Activated naive CD8-positive, alpha-beta T cell treated with anti-CD3 and anti-CD28 coated beads, Interleukin-2, amount 50 U/mL, for 24 hours (primary cell): ENCODE data around the gene UACA.
"Not testable (repeated sequence)": the region's sequence is repeated elsewhere in the genome, so short reads cannot be mapped to it uniquely, and the experiment has no call there.

Source experiments
- ATAC-seq: fragments of 150-1000 bp; cut with Tn5 transposase; one replicate; pipeline ENCODE4 v1.10.0; 2021
- DNase-seq: peaks from one replicate; pipeline ENCODE4 v3.0.0; 2021
- H3K27ac Mint-ChIP-seq: one replicate; pipeline ENCODE4 v1.8.0; 2021; ENCODE audit warnings: mild to moderate bottlenecking, mixed read lengths
- H3K27me3 Mint-ChIP-seq: one replicate; pipeline ENCODE4 v1.8.0; 2021; ENCODE audit warnings: mixed read lengths
- H3K36me3 Mint-ChIP-seq: one replicate; pipeline ENCODE4 v1.8.0; 2021; ENCODE audit warnings: low read depth, mixed read lengths
- H3K4me1 Mint-ChIP-seq: one replicate; pipeline ENCODE4 v1.8.0; 2021; ENCODE audit warnings: mixed read lengths
- H3K4me3 Mint-ChIP-seq: one replicate; pipeline ENCODE4 v1.8.0; 2021; ENCODE audit warnings: mild to moderate bottlenecking, moderate library complexity, mixed read lengths
- H3K9me3 Mint-ChIP-seq: one replicate; pipeline ENCODE4 v1.8.0; 2021; ENCODE audit warnings: mixed read lengths

Gene UACA

DNA sequence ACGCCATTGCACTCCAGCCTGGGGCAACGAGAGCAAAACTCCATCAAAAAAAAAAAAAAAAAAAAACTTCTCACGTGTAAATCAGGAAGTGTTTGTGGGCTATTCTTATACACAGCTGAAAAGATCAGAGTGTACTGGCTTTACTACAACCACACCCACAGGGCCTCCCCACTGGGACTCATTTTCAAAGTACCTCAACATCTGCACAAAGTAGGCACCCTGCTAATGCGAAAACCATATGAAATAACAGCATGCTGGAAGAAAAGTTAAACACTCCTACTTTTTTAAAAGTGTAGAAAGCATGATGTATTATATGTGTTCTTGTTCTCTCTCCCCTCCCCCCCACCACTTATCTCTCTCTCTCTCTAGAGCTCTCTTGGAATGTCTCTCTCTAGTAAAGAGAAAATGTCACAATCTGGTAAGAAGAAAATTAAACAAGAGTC lies 11.1 kb downstream of the UACA start:
- no peaks in the 10 kb centered on the region for H3K9me3 Mint-ChIP-seq
- no peak overlapping the region for H3K27ac Mint-ChIP-seq
- no peak for ATAC-seq
- H3K36me3 Mint-ChIP-seq, result no peaks in the 10 kb centered on the region
- peaks cover 6% of the 10 kb centered on the region for H3K27me3 Mint-ChIP-seq
- H3K4me1 Mint-ChIP-seq, result peaks cover 15% of the 10 kb centered on the region
- no peak overlapping the region for H3K4me3 Mint-ChIP-seq
- DNase-seq, result no peak

DNA sequence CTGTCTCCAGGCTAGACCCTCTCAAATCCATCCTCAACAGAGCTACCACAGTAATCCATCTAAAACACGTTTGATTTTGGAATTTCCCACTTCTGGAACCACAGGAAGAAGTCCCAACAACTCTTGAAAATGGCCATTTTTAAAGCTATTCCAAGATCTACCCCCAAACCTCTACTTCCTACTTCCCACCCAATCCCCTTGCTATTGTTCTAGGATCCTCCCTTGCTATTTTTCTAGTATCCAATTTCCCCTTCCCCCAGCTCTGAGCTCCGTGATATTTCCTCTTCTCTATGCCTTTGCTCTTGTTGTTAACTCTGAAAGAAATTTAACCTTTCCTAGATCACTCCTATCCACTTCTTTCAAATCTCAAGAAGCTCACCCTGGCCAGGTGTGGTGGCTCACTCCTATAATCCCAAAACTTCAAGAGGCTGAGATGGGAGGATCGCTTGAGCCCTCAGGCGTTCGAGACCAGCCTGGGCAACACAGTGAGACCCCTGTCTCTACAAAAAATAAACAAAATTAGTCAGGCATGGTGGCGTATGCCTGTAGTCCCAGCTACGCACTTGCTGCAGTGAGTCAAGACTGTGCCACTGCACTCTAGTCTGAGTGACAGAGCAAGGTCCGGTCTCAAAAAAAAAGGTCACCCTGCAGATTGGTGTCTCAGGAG lies 13.0 kb downstream of the UACA start:
- no peaks in the 10 kb centered on the region for H3K36me3 Mint-ChIP-seq
- DNase-seq, result no peak
- ATAC-seq, result no peak
- no peak overlapping the region for H3K27ac Mint-ChIP-seq
- H3K27me3 Mint-ChIP-seq, result peaks cover 5% of the 10 kb centered on the region
- H3K4me1 Mint-ChIP-seq, result peaks cover 15% of the 10 kb centered on the region
- H3K4me3 Mint-ChIP-seq, result no peak overlapping the region
- H3K9me3 Mint-ChIP-seq, result no peaks in the 10 kb centered on the region

DNA sequence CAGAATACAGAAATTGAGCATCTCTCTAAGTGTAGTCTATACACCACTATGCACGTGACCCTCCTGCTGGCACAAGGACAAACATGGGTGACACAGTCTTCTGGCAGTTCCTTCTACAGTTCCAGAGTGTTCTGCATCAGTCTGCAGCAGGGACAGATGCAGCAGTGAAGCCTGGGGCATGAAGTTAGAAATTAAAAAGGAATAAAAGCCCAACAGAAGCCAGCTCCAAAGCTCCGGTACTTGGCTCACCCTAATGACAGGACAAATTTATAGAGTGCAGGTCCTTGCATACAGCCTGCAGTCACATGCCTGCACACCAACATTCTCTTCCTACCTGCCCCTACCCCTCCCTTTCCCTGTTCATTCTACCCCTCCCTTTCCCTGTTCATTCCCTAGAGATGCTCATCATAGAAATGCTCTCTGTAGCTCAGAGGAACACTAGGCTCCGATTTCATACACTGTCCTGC lies 15.0 kb downstream of the UACA start:
- H3K4me1 Mint-ChIP-seq, result peaks cover 15% of the 10 kb centered on the region

DNA sequence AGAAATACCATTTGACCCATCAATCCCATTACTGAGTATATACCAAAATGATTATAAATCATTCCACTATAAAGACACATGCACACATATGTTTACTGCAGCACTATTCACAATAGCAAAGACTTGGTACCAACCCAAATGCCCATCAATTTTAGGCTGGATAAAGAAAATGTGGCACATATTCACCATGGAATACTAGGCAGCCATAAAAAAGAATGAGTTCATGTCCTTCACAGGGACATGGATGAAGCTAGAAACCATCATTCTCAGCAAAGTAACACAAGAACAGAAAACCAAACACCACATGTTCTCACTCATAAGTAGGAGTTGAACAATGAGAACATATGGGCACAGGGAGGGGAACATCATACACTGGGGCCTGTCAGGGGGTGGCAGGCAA lies 16.8 kb downstream of the UACA start:
- H3K36me3 Mint-ChIP-seq, DNase-seq, H3K27me3 Mint-ChIP-seq, H3K4me1 Mint-ChIP-seq, ATAC-seq, H3K9me3 Mint-ChIP-seq, H3K27ac Mint-ChIP-seq, H3K4me3 Mint-ChIP-seq: not testable (repeated sequence)

More for the DNA sequence above, 15.0 kb downstream of the UACA start:
- ATAC-seq (no peak), DNase-seq (no peak)
- H3K4me3 Mint-ChIP-seq, result no peak overlapping the region
- no peaks in the 10 kb centered on the region for H3K9me3 Mint-ChIP-seq
- H3K27ac Mint-ChIP-seq, result no peak overlapping the region
- H3K27me3 Mint-ChIP-seq, result peaks cover 4% of the 10 kb centered on the region
- H3K36me3 Mint-ChIP-seq, result no peaks in the 10 kb centered on the region

DNA sequence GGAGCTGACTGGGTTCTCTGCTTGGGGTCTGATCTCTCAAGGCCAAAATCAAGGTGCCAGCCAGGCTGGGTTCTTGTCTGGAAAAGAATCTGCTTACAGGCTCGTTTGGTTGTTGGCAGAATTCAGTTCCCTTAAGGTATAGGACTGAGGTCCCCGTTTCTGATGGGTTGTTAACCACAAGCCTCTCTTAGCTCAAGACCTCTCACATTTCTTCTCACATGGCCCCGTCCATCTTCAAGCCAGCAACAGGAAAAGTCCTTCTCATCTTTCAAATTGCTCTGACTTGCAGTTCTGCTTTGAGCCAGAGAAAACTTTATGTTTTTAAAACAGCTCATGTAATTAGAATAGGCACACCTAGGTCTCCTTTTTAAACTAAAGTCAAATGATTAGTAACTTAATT lies 20.4 kb downstream of the UACA start:
- Mint-ChIP-seq H3K36me3 (no peaks in the 10 kb centered on the region), H3K27me3 (peaks cover 4% of the 10 kb centered on the region), H3K9me3 (no peaks in the 10 kb centered on the region), H3K27ac (no peak overlapping the region), H3K4me3 (no peak overlapping the region), H3K4me1 (no peaks in the 10 kb centered on the region)
- ATAC-seq (no peak), DNase-seq (no peak)

DNA sequence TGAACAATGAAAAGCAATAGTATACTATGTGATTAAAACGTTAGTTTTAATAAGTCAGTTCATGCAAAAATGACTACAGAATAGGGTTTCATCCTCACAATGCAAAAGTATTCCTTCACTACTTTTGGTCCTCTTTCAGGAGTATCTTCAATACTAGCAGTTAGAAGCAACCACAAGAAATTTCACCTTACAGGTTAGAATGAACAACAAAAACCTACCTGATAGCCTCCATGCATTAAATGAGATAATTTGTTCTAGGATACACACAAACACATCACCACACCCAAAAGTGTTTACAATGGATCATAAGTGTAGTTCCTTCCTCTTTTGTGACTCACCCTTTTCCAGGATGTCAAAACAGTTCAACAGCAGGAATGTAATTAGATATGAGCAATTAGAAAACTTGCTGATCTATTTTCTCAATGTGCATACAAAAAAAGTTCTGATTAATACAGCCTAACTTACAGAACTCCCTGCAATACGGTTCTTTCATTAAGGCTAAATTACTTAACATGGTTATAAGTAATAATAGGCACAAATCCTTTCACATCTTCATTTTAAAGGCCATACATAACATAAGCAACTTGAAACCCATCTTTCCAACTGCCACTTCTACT lies 21.6 kb downstream of the UACA start:
- H3K27me3 Mint-ChIP-seq, result peaks cover 4% of the 10 kb centered on the region

DNA sequence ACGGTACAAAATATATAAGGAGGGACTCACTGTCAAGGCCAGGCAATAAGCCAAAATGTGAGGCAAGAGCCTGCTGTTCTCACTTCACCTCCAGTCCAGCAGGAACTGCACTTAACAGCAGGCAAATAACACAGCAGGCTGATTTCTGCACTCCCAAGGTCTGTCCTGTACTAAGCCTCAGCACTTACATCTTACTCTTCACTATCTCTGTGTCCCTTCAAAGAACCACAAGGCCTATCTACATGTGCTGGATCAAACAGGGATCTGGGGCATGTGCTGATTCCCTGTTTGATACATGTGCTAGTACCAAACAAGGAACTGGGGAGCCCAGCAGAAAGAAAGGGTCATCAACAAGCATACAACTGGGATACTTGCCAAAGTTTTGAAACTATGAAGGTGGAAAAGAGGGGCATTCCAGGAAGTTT lies 22.2 kb downstream of the UACA start:
- ATAC-seq (no peak), DNase-seq (no peak)
- no peak overlapping the region for H3K4me3 Mint-ChIP-seq
- peaks cover under 1% of the 10 kb centered on the region for H3K27me3 Mint-ChIP-seq
- H3K36me3 Mint-ChIP-seq, result no peaks in the 10 kb centered on the region
- H3K9me3 Mint-ChIP-seq, result no peaks in the 10 kb centered on the region
- H3K27ac Mint-ChIP-seq, result no peak overlapping the region
- H3K4me1 Mint-ChIP-seq, result no peaks in the 10 kb centered on the region

More for the DNA sequence above, 21.6 kb downstream of the UACA start:
- H3K4me3 Mint-ChIP-seq, result no peak overlapping the region
- ATAC-seq, result no peak
- no peaks in the 10 kb centered on the region for H3K9me3 Mint-ChIP-seq
- no peaks in the 10 kb centered on the region for H3K4me1 Mint-ChIP-seq
- no peak for DNase-seq
- no peak overlapping the region for H3K27ac Mint-ChIP-seq
- H3K36me3 Mint-ChIP-seq, result no peaks in the 10 kb centered on the region

DNA sequence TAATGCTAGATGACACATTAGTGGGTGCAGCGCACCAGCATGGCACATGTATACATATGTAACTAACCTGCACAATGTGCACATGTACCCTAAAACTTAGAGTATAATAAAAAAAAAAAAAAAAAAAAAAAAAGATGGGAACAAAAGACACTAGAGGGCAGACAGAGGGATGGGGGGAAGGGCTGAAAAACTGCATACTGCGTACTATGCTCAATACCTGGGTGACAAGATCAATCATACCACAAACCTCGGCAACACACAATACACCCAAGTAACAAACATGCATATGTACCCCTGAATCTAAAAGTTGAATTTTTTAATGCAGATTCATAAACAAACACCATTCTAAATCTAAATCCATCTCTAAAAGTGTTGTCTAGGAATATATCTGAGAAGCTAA lies 28.3 kb downstream of the UACA start:
- not testable (repeated sequence) for H3K36me3 Mint-ChIP-seq

DNA sequence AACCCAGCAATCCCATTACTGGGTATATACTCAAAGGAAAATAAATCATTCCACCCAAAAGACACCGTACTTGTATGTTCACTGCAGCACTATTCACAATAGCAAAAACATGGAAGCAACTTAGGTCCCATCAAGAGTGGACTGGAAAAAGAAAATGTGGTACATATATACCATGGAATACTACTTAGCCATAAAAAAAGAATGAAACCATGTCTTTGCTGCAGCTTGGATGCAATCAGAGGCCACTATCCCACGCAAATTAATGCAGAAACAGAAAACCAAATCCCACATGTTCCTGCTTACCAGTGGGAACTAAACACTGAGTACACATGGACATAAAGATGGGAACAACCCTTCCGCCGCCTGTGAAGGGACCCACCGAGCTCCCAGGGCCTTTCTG lies 34.2 kb downstream of the UACA start:
- Mint-ChIP-seq H3K27ac (no peak overlapping the region), H3K9me3 (no peaks in the 10 kb centered on the region), H3K4me3 (no peak overlapping the region), H3K27me3 (peaks cover 11% of the 10 kb centered on the region), H3K4me1 (no peaks in the 10 kb centered on the region), H3K36me3 (no peaks in the 10 kb centered on the region)
- no peak for ATAC-seq
- no peak for DNase-seq

More for the DNA sequence above, 28.3 kb downstream of the UACA start:
- H3K27me3 Mint-ChIP-seq, DNase-seq, H3K4me3 Mint-ChIP-seq, H3K27ac Mint-ChIP-seq, H3K4me1 Mint-ChIP-seq, ATAC-seq, H3K9me3 Mint-ChIP-seq: not testable (repeated sequence)

DNA sequence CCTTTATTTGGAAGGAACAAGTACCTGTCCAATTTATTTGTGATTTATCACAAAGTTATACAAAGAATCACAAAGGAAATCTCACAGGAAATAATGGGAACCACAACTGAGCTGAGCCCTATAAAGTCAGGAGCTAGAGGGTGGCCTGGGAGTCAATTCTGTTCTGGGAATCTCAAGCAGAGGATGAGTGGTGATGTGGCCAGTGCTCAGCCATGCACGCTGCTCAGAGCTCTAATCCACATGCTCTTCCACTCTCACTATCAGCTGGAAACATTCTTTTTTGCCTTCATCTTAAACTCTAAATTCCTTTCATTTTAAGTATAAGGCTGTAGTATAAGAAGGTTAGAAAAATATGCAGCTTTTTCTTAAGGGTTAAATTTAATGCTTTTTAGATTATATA lies 36.6 kb downstream of the UACA start:
- Mint-ChIP-seq H3K4me3 (no peak overlapping the region), H3K27ac (no peak overlapping the region), H3K4me1 (no peaks in the 10 kb centered on the region), H3K27me3 (peaks cover 11% of the 10 kb centered on the region), H3K36me3 (no peaks in the 10 kb centered on the region), H3K9me3 (no peaks in the 10 kb centered on the region)
- DNase-seq (no peak), ATAC-seq (no peak)

DNA sequence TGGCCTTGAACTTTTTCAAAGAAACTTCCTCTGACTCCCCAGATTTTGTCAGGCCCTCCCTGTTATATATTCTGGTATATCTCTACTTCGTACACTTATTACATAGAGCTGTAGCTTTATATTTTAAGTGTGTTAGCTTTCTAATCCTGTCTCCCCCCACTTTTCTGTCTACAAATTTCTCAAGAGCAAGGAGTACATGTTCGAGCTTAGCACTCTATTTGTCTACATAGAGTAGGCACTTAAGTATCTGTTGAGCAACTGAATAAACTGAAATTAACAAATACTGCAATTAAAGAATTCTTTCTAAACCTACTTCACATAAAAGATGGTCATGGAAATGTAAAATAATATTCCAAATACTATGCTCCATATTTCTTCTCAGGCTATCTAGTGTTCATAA lies 39.4 kb downstream of the UACA start:
- H3K4me1 Mint-ChIP-seq, result no peaks in the 10 kb centered on the region
- DNase-seq (no peak), ATAC-seq (no peak)
- H3K36me3 Mint-ChIP-seq, result no peaks in the 10 kb centered on the region
- no peak overlapping the region for H3K27ac Mint-ChIP-seq
- no peaks in the 10 kb centered on the region for H3K9me3 Mint-ChIP-seq
- no peak overlapping the region for H3K4me3 Mint-ChIP-seq
- peaks cover 14% of the 10 kb centered on the region for H3K27me3 Mint-ChIP-seq

DNA sequence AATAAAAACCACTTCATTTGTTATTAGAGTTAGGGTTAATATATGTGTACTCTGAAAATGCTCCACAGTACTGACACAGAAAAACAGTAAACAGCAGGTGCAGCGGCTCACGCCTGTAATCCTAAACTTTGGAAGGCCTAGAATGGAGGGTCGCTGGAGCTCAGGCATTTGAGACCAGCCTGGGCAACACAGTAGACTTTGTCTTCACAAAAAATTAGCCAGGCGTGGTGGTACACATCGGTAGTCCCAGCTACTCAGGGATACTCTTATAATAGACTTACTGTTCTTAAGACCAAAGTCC lies 40.3 kb downstream of the UACA start:
- Mint-ChIP-seq H3K36me3 (no peaks in the 10 kb centered on the region), H3K9me3 (no peaks in the 10 kb centered on the region), H3K27me3 (peaks cover 12% of the 10 kb centered on the region), H3K4me1 (no peaks in the 10 kb centered on the region), H3K4me3 (no peak overlapping the region), H3K27ac (no peak overlapping the region)
- ATAC-seq (no peak), DNase-seq (no peak)

DNA sequence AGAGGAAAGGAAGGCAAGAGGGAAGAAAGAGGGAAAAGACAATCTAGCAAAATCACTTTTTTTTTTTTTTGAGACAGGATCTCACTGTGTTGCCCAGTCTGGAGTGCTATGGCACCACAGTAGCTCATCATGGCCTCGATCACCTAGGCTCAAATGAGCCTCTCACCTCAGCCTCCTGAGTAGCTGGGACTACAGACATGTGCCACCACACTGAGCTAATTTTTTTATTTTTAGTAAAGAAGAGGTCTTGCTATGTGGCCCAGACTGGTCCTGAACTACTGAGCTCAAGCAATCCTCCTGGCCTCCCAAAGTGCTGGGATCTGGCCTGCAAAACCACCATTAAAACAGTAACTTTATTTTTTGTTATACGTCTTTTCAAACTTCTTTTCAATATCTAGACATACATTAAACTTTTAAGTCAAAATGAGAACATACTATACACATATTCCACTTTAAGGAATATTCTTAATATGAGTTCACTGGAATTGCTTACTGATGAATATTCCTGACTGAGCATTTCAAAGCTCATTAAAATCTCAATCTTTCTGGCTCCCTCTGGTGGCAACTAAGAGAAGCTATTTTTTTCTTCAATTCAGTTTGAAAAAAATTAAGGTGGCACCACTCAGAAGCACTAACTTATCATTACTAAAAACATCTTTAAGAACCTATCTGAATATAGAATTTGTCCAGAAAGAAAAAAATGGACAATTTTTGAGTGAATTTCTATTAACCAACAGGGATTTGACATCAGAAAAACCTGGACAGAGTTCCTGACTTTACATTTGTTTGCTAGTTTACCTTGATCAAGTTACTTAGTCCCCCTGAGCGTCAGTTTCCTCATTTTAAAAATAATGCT lies 40.9 kb downstream of the UACA start:
- Mint-ChIP-seq H3K27ac (no peak overlapping the region), H3K4me1 (no peaks in the 10 kb centered on the region), H3K36me3 (no peaks in the 10 kb centered on the region), H3K9me3 (no peaks in the 10 kb centered on the region), H3K4me3 (no peak overlapping the region), H3K27me3 (peaks cover 12% of the 10 kb centered on the region)
- no peak for ATAC-seq
- DNase-seq, result no peak

DNA sequence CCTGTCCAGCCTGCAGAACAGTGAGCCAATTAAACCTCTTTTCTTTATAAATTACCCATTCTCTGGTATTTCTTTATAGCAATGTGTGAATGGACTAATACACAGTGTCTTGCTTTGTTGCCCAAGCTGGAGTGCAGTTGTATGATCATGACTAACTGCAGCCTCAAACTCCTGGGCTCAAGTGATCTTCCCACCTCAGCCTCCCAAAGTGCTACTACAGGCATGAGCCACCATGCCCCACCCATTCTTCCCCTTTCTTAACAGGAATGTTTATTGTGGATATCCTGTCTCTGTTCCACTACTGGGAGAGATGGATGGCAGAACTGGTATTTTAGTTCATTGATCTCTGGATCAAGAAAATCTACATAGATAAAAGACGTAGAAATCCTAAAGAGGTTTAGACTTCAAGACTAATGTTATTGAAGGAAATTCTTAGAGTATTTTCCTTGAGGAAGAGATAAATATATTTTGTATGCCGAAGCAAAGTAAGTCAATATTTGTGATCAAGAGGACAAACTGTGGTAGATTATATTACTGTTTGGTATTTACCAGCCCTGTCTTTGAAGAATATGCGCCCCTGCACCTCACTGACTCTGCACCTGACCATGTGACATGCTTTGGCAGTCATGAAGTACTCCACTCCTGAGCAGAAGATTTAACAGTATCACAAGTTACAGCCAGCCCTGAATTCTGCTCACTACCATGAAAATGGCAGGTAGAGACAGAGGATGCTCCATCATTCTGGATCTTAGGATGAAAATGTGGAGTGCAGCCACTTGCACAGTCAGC lies 42.9 kb downstream of the UACA start:
- ATAC-seq, result no peak
- no peak for DNase-seq
- Mint-ChIP-seq H3K4me1 (no peaks in the 10 kb centered on the region), H3K27ac (no peak overlapping the region), H3K27me3 (peaks cover 8% of the 10 kb centered on the region), H3K36me3 (no peaks in the 10 kb centered on the region), H3K4me3 (no peak overlapping the region), H3K9me3 (no peaks in the 10 kb centered on the region)
